Cerebellar cortex (tissue), 1 donor: Measurements from ENCODE around the gene RNH1.

Experiments used
- DNase-seq: peaks from one replicate; pipeline ENCODE4 v3.0.0-alpha.2; 2015; ENCODE audit warnings: low spot score

RNH1 gene

GRCh38 chr11:537622-538430 is 30.8 kb upstream of the RNH1 start:
- DNase-seq: no peak

- peak; percentile 42 for DNase-seq
These were observed 30.0 kb upstream of the RNH1 start, which contains the start of gene LRRC56 for GRCh38 chr11:536841-537621. LRRC56 (plus strand) TSS chr11:537527; CDS start chr11:540685, 3,158 bp downstream.

GRCh38 chr11:535519-536454 is 28.7 kb upstream of the RNH1 start, which contains the start of gene HRAS:
HRAS (minus strand) TSS chr11:535576.
- peak; percentile 93 for DNase-seq

- no peak for DNase-seq
These were observed 28.1 kb upstream of the RNH1 start for GRCh38 chr11:535210-535518.

GRCh38 chr11:534396-535209 is 27.6 kb upstream of the RNH1 start:
- DNase-seq: no peak

- no peak for DNase-seq
These were observed 26.7 kb upstream of the RNH1 start for GRCh38 chr11:533586-534395.

GRCh38 chr11:532986-533585 is 26.0 kb upstream of the RNH1 start:
- DNase-seq: no peak

- no peak for DNase-seq
These were observed 25.5 kb upstream of the RNH1 start for GRCh38 chr11:532527-532985.

GRCh38 chr11:531919-532526 is 25.0 kb upstream of the RNH1 start:
- no peak for DNase-seq

- no peak for DNase-seq
These were observed 24.2 kb upstream of the RNH1 start for GRCh38 chr11:530960-531831.

GRCh38 chr11:529728-530411 is 22.8 kb upstream of the RNH1 start:
- DNase-seq: no peak

GRCh38 chr11:528815-529727 is 22.0 kb upstream of the RNH1 start:
- no peak for DNase-seq

GRCh38 chr11:528166-528814 is 21.2 kb upstream of the RNH1 start:
- DNase-seq: no peak

- no peak for DNase-seq
These were observed 19.1 kb upstream of the RNH1 start for GRCh38 chr11:526192-526591.

GRCh38 chr11:521177-521688 is 14.2 kb upstream of the RNH1 start:
- no peak for DNase-seq
